ENCODE measurements around the gene REEP6. TPM values are rescaled to one million over a fixed set of nuclear protein-coding genes. Genes with fewer than 3 reads are reported as not detected.
A peak's percentile ranks its signal among the peaks of the same experiment; 100 is the strongest.

REEP6 gene
- total and polyA plus RNA-seq, 2 donors (not counting 3 experiments of a cell fraction or from before 2014, with no cell fraction given), result 1.3 to 1.5 TPM

- TF ChIP-seq EZH2 (IDR thresholded peaks at IDR 0.05; ENCODE audit: borderline replicate concordance, low read depth, low read length, severe bottlenecking) (no peak), MAX (IDR thresholded peaks at IDR 0.05; ENCODE audit: insufficient read depth, insufficient read length) (no peak), POLR2A (IDR thresholded peaks at IDR 0.05; ENCODE audit: low read depth, low read length) (peak; percentile 3), POLR2AphosphoS5 (IDR thresholded peaks at IDR 0.05; ENCODE audit: insufficient read depth, low read depth, low read length) (no peak), JUN (IDR thresholded peaks at IDR 0.05; ENCODE audit: borderline replicate concordance, insufficient read depth, insufficient read length, low read depth) (no peak), FOS (IDR thresholded peaks at IDR 0.05; ENCODE audit: borderline replicate concordance, insufficient read depth, low read length) (no peak), CTCF (IDR thresholded peaks at IDR 0.05; ENCODE audit: extremely low read depth in 1 of 2, insufficient read depth in 1 of 2, low read depth in 1 of 2, low read length in 2 of 2) (no peak), GATA2 (IDR thresholded peaks at IDR 0.05; ENCODE audit: insufficient read depth, insufficient read length, low read depth, low read length) (no peak)
- Histone ChIP-seq H3K27ac (ENCODE audit: insufficient read depth, low read depth, low read length) (no peak overlapping the region), H3K9me1 (replicated peaks; ENCODE audit: control insufficient read depth, extremely low read depth, insufficient read depth, low read length) (no peaks in the 10 kb centered on the region), H3K4me1 (ENCODE audit: control insufficient read depth, extremely low read depth, insufficient read depth, low read length) (peaks cover 5% of the 10 kb centered on the region), H2AFZ (ENCODE audit: low read depth, low read length) (no peak overlapping the region), H3K27me3 (ENCODE audit: control insufficient read depth in 2 of 2, insufficient read depth in 2 of 2, low read length in 2 of 2) (peaks cover 28 to 57% of the 10 kb centered on the region in 2 experiments), H3K4me2 (ENCODE audit: insufficient read depth, low read length) (no peak overlapping the region), H3K79me2 (ENCODE audit: control insufficient read depth, insufficient read depth, low read length) (no peaks in the 10 kb centered on the region), H3K36me3 (ENCODE audit: control insufficient read depth in 2 of 2, extremely low read depth in 1 of 2, insufficient read depth in 2 of 2, low read length in 2 of 2) (peaks cover 0 to 3% of the 10 kb centered on the region in 2 experiments), H4K20me1 (replicated peaks; ENCODE audit: control insufficient read depth, extremely low read depth, insufficient read depth, low read length) (no peaks in the 10 kb centered on the region), H3K9ac (replicated peaks; ENCODE audit: extremely low read depth, insufficient read depth, low read length) (no peak overlapping the region), H3K4me3 (replicated peaks in 1 of 3; ENCODE audit: insufficient read depth in 1 of 3, low read depth in 1 of 3, low read length in 3 of 3) (no peak overlapping the region), H3K9me3 (replicated peaks; ENCODE audit: control insufficient read depth, insufficient read depth, low read length) (no peaks in the 10 kb centered on the region)
- DNase-seq (ENCODE audit: low read depth, low spot score) (no peak), FAIRE-seq (no peak)
- ChIA-PET CTCF (interaction anchor here (1.2 to 1.8 kb wide), 3 partner anchors 13 to 74 kb away, joined by 3 to 6 read pairs (median 4); no protein-coding TSS in a partner anchor), POLR2A (no interaction called here)
- dilution Hi-C loops (cut with MboI; ENCODE audit: extremely low pct_ligation_motif_present, low sequenced_read_pairs) (no loop called here), intact Hi-C loops (cut with micrococcal nuclease) (no loop called here)
- BruUV-seq (replicated peaks), result no TSS peak
Observed at GRCh38 chr19:1472231-1473084, 18.5 kb upstream of the REEP6 start.
